Nucleus accumbens (tissue), 56 donors: Measurements from ENCODE around the gene TRABD2B.

Experiments
- DNase-seq, 56 donors: peaks; one replicate each; lab custom pipeline; 2025; lab: John Stamatoyannopoulos, UW

Gene TRABD2B

DNA sequence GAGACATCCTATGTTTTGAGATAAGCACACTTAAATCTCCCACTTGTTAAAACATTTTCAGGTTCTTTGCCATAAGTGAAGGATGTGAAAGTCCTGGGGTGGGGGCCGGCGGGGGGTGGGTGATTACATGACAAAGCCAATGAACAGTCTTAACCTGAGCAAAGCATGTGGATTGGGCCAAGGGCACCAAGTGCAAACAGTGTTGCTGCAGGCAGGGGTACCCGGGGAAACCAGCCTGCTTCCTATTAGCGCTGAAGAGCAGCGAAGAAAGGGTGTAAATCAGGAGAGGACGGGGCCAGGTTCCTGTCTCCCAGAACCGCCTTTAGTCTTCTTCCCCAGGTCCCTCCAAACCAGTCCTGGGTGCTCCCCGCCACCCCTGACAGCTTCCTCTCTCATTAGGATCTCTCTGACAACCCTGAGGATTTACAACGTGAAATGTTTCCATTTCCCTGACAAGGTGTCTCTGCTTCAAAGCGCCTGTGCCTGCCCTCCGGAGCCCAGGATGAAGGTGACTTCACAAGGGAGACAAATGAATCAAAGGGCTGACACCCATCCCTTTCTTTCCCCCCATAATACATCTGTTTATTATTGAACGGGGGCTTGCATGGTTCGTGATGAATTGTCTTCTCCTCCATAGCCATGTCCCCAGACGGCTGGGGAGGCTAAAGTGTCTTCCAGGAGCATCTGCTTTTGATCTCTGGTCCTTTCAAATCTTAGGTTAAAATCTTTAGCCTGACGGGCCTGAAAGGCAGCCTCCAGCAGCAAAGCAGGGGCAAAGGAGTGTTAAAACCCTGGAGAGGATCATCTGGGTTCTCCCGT, 109.5 kb downstream of the TRABD2B start:
- DNase-seq, result no peak

DNA sequence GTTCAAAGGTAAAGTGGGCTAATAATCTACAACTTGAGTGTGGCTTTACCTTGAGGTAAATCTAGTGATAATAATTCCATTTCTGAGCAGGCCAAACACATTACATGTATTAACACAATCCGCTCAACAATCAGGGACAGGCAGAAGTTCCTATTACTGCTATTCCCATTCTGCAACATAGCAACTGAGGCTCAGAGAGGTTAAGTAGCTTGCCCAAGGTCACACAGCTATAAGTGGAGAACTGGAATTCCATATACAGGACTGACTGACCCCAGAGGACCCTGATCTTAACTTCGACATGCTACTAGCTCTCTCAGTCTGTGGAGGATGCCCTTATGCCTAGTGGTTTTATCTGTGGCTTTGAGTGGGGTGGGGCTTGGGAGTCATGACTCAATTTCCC, 110.1 kb downstream of the TRABD2B start:
- no peak for DNase-seq

DNA sequence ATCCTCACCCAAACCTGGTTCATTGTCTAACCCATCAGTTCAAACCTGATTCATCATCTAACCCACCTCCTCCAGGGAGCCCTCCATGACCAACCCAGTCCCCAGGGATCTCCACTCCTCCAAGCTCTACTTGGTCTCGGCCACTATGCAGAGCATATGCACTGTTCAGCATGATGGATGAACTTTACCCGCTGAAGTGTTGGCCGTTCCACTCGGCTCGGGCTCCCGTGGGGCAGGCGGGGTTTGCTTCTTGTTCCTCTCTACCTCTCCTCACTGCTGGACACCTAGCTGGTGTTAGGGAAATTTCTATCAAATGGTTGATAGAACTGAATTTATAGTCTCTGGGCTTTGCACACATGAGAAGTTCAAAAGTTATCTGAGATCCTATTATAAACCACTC, 111.0 kb downstream of the TRABD2B start:
- DNase-seq, result no peak

DNA sequence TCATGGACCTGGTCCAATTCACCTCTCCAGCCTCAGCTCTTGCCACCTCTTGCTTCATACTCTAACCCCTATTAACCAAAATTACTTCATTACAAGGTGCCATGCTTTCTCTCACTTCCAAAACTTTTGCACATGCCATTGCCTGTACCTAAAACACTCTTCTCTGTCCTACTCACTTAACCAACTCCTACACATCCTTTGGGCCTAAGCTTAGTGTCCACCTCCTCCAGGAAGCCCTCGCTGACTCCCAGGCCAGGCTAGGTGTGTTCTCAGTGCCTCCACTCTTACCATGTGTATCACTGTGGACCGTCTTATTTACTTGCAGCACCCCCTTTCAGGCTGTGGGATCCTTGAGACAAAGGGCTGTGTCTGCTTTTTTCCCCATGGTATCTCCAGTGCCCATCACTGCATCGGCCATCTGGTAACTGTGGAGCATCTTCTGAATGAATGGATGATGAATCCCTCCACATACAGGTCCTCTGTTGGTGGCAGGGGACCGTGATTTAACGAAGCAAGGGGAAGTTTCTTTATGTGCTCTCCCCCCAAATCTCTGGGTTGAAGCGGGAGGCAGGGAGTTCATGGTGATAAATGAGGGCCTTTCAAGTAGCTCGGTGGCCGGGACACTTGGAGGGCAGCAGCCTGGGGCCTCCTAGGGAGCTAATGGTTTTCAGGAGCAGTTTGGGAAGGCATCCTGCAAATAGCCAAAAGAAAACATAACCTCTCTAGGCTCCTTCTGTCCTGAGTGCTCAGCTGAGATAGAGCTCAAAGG, 111.9 kb downstream of the TRABD2B start:
- no peak for DNase-seq

DNA sequence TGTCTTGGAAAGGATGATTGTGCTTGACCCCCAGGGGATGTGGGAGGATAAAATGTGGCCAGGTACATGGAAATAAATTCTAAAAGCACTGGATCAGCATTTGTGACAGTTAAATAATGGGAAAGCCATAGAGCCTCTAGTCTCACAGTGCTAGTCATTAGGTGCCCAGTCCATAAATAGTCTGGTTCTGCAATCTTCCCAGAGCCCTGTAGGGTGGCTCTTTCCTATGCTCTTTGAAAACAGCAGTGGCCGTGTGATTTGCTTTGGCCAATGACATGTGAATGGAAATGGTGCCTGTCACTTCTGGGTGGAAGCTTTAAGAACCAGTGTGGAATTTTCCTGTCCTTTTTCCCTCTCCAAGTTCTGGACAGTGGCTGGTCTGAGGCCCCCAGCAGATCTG, 113.2 kb downstream of the TRABD2B start:
- no peak for DNase-seq

DNA sequence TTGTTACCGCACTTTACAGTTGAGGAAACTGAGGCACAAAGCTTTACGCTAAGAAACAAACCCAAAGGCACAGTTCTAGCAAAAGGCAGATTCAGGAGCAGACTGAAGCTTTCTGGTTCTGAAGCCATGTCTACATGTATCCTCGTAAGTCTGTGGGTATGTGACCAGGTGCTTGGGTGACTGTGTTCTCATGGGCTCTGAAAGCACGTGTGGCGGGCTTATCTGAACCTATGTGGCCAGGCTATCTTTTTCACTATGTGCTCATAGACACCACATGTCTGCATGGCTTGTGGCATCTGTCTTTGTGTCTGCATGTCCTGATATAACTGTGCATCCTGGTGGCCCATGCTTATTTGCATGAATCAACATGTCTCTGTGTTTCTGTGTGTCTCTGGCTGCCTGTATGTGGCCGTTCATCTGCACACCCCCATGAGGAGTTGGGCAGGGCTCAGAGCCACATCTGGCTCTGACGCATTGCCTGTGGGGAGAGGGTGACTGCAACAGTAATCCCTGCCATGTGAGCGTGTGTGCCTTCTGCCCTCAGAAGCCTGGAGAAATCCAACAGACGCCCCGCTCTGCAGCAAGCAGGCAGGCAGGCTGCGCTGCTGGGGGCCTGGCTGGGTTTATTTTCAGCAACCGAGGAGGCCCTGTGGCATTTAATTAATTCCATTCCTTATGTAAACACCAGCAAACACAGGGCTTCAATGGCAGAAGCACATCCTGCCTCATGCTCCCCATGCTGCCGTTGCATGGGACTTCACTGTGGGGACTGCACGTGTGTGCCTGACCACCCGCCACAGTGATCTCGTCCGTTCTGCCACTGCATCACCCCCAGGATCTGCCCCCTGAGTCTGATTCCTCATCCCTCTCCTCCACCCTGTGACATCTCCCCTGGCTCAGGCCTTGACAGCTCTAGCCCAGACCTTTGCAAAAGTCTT, 115.4 kb downstream of the TRABD2B start:
- no peak for DNase-seq

DNA sequence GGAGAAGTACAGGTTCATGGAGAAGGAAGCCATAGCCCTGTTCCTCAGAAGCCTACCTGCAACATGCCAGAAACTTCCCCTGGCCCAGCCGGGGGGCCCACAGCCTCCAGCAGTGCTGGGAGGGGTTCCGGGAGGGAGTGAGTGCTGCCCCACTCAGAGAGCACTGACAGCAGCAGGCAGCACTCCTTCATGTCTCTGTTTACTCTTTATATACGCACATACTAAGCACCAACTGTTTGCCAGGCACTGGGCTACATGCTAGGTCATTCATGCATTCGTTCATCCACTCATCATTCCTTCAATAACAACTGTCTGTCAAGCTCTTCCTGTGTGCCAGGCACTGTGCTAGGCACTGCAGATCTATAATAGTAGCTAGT, 120.6 kb downstream of the TRABD2B start:
- DNase-seq, result no peak

DNA sequence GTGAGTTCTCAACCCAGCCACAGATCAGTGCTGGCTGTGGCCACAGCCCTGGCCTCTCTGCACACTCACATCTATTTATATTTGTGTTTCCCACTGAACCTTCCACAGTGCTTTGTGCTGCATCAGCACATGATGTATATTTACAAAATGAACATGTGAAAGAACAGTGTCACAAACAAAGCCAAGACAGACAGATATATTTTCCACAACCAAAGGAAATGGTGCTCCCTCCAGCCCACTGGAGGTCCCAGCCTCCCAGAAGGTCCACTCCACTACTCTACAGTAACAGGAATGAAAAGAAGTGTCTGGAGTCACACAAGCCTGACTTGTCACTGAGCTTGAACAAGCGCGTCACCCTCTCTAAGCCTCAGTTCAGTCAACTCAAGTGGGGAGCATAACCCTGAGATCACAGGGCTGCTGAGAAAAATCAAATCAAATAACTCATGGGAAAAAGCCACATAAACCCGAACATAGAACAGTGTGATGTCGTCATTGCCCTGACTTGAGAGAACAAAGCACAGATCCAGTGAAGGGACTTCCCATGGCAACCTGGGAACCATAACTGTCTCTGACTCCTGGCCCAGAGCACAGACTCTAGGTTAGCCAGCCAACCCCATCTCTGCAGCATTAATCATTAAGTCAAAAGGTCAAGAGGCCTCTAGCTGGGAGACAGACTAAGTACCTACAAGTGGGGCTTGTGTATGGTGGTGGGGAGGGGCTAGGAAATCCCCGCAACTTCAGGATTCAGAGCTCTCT, 121.2 kb downstream of the TRABD2B start:
- DNase-seq, result no peak

DNA sequence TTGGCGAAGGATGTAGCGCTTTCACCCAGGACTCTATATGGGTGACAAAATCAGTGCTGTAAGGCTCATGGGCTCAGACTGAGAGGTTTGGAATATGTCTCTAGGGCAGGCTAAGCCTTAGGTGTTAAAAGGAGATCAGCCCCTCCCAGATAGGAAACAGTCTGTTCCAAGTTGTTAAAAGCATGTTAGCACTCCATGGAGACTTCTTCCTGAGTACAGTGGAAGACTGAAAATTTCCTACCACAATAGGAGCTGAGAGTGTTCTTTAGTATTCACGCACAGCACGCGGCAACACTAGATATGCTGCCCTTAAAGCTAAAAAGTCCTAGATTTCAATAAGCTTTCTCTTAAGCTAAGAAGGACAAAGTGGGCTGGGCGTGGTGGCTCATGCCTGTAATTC, 122.1 kb downstream of the TRABD2B start:
- no peak for DNase-seq

DNA sequence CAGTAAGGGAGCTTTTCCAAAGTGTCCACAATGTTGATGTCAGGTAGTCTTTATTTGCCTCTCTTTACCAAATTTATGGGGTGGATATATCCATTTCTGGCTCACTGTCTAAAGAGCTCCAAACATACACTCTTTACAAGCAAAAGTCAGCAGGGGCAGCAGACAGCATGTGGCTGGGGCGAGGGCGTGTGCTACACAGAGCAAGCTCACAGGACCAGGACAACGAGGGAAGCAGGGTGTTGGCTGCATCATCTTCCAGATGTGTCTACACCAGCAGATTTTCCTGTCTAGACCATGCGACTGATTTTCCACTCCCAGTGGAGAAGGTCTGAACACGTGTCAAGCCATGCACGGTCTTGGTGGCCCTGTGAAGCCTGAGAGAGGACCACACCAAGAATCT, 123.8 kb downstream of the TRABD2B start:
- DNase-seq, result no peak

DNA sequence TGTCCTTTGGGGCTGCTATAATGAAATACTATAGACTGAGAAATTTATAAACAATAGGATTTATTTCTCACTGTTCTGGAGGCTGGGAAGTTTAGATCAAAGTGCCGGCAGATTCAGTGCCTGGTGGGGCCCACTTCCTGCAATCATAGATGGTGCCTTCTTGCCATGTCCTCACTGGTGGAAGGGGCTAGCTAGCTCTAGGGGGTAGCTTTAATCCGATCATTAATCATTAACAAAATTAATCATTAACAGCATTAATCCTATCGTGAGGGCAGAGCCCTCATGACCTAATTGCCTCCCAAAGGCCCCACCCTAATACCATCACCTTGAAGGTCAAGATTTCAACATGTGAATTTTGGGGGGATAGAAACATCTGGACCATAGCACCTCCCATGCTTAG, 124.3 kb downstream of the TRABD2B start:
- no peak for DNase-seq

DNA sequence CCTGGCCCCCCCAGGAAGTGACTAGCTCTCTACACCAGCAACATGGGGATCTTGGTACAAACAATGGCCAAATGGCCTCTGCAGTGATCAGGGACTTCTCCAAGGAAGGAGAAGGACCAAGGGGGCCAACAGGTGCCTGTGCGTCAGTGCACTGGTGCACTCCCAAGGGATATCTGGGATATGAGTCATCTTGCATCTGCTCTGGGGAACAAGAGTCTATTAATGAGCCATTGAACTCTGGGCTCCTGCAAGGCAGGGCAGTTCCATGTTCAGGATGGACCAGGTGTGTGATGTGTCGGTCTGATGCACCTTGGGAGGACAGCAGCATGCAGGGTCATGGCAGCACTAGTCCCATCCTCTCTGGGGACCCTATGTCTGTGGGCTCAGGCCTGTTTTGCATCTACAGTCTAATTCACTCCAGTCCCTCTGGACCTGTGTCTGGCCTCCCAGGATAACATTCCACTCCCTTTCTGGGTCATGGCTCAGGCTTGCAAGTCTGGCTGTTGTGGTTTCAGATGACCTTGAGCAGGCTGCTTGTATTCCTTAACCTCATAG, 125.3 kb downstream of the TRABD2B start:
- DNase-seq, result no peak

DNA sequence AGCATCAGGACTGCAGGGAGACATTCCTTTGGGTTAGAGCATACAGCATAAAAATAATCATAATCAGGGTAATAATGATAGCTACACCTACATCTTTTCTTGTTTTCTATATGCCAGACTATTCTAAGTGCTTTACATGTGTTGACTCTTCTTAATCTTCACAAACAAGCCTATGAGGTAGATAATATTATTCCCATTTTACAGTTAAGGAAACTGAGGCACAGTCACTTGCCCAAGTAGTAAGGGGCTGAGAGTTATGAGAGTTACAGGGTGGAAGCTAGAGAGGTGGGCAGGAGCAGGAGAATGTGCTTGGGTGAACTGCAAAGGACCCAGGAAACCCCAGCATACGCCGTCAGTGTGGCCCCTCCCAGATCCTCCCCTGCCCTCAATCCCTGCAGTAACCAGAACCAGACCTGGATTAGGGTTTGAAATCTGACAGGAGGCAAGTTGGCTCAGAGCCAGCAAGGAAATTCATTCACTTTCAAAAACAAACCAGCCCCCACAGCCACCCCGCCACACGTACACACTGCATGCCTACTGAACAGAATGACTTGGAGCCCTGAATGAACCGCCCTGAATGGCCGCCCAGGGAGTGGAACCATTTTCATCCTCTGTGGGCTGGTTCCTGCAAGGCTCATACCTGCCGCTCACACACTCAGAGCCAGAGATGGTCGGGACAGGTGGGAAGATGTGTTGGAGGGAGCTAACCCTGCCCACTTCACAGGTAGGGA, 126.1 kb downstream of the TRABD2B start:
- DNase-seq, result no peak

DNA sequence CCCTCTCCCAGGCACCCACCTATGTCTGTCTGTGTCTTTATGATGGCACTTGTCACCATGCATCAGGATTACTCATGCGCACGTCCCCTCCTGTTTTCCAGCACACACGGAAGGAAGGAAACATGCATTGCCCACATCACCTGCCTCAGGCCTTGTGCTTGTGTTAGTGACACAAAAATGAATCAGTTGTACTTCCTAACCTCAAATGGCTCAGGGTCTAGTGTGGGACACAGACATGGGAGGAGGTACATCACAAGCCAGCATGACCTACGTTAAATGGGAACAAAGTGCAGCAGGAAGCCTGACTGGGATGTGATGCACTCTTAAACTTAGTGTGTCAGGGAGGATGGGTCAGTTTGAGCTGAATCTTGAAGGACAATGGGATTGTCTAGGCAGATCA, 126.7 kb downstream of the TRABD2B start:
- DNase-seq, result no peak

DNA sequence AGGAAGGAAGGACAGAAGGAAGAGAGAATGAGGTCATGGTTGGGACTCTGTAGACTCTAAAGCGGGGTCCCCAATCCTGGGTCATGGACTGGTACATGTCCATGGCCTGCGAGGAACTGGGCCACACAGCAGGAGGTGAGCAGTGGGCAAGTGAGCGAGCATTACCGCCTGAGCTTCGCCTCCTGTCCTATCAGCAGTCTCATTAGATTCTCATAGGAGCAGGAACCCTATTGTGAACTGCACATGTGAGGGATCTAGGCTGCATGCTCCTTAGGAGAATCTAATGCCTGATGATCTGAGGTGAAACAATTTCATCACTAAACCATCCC, 128.9 kb downstream of the TRABD2B start:
- DNase-seq, result no peak

DNA sequence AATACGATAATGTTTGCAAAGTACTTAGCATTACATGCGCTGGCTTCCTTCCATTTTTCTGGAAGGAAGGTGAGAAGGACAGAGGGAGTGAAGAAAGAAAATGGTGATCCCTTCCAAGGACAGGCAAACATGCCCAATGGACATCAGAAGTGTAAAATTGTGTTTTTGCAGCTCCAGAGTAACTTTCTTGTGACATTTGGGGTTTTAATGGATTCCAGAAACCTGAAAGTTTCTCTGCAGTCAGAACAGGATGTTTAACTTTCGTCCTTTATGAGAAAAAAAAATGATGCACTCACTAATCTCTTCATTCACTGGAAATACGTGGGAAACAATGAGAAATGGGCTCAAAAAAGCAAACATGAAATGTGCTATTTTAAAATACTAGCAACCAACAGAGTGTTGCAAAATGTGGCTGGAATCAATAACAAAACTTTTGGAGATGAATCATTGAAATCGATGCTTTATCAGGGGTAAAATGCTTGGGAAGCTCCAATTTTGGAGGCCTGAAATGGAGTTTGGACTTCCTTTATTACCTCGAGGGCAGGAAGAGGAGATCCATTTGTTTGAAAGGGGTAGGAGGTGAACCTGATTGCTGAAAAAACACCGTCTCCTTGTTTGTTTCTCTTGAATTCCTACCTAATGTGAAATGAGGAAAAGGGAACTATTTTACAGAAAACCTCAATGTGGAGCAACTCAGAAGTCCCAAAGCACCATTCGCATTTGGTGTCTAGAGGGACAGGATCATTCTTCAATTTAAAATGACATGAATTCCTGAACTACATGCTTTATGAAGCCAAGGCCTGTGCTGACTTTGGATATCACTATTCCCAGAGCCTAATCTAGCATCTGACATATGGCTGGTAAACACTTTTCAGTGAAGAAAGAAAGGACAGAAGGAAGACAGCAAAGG, 129.5 kb downstream of the TRABD2B start:
- no peak for DNase-seq

DNA sequence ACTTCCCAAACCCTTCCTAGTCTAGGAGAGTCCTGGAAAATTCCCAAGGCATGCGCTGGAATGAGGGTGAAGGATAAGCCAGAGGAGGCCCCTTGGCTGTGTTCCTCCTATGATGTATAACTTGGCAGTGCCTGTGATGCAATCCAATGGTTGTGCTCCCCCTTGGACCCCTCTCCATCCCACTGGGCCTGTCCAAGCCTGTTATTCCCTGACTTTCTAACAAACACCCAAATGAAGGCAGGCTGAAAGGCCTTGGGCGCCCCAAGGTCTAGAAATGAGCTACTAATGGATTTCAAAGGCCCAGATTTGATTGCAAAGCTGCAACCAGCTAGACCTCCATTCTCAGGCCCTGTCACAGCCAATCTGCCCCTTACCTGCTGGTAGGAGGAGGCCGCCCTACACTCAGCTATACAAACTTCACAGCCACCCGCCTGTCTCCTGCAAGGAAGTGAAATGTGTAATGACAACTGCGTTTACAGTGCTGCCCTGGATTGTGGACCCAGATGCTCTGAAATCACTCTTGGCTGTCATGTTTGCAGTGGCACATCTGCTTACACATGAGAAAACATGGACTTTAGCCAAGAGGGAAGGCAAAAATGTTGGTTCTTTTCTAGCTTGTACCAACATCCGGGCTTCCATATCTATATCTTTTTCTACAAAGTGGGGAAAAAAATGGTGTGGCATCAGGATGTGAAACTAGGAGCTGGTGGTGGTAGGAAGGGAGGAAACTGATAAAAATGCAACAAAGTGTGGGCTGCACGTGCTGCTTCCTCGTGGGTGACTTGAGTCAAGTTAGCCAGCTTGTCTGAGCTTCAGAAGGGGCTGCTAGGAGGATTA, 130.4 kb downstream of the TRABD2B start:
- DNase-seq, result no peak
